Astrocyte (in vitro differentiated cells and primary cell): Measurements from ENCODE around the gene TRPV5. TPM values are rescaled to one million over a fixed set of nuclear protein-coding genes. Genes with fewer than 3 reads are reported as not detected.

Experiments
- DNase-seq: peaks from one replicate; pipeline ENCODE4 v3.0.0-alpha.2; 2010; ENCODE audit warnings: low read depth
- FAIRE-seq: peaks from 2 replicates; lab custom pipeline; 2011; peaks lifted over from hg19 to GRCh38; lab: Jason Lieb, UNC
- H2AFZ ChIP-seq: 2 replicates; pipeline ENCODE4 v1.6.0; 2012; ENCODE audit warnings: low read depth, low read length, inconsistent platforms
- H3K27ac ChIP-seq: 2 replicates; pipeline ENCODE4 v1.5.1; 2011; ENCODE audit warnings: low read depth, low read length, inconsistent platforms
- H3K27me3 ChIP-seq: 2 replicates; pipeline ENCODE4 v1.6.0; 2011; ENCODE audit warnings: low read length, inconsistent platforms; ENCODE audit not compliant: insufficient read depth
- H3K36me3 ChIP-seq: 2 replicates; pipeline ENCODE4 v1.5.1; 2011; ENCODE audit warnings: low read length, inconsistent platforms; ENCODE audit not compliant: insufficient read depth
- H3K4me1 ChIP-seq: 2 replicates; pipeline ENCODE4 v1.5.1; 2011; ENCODE audit warnings: low read length, inconsistent platforms; ENCODE audit not compliant: insufficient read depth
- H3K4me2 ChIP-seq: 2 replicates; pipeline ENCODE4 v1.6.0; 2012; ENCODE audit warnings: low read length, inconsistent platforms
- H3K4me3 ChIP-seq: 2 replicates; pipeline ENCODE4 v1.5.1; 2011; ENCODE audit warnings: low read depth, mild to moderate bottlenecking, low read length, inconsistent platforms; ENCODE audit not compliant: insufficient read depth
- H3K79me2 ChIP-seq: 2 replicates; pipeline ENCODE4 v1.6.0; 2012; ENCODE audit warnings: mild to moderate bottlenecking, low read length, inconsistent platforms; ENCODE audit not compliant: insufficient read depth
- H3K9ac ChIP-seq: 2 replicates; pipeline ENCODE4 v1.6.0; 2012; ENCODE audit warnings: mild to moderate bottlenecking, low read length, inconsistent platforms
- H3K9me3 ChIP-seq: 2 replicates; pipeline ENCODE4 v1.5.1; 2012; ENCODE audit warnings: low read depth, mild to moderate bottlenecking, low read length, inconsistent platforms; ENCODE audit not compliant: insufficient read depth
- H4K20me1 ChIP-seq: 2 replicates; pipeline ENCODE4 v1.6.0; 2012; ENCODE audit warnings: low read length, inconsistent platforms; ENCODE audit not compliant: insufficient read depth
- H3K27ac Mint-ChIP-seq: one replicate; pipeline ENCODE4 v1.8.0; 2021; ENCODE audit warnings: mild to moderate bottlenecking, mixed read lengths; ENCODE audit not compliant: unreplicated experiment
- H3K27me3 Mint-ChIP-seq: one replicate; pipeline ENCODE4 v1.8.0; 2021; ENCODE audit warnings: low read depth, mixed read lengths; ENCODE audit not compliant: unreplicated experiment
- H3K36me3 Mint-ChIP-seq: one replicate; pipeline ENCODE4 v1.8.0; 2021; ENCODE audit warnings: low read depth, mixed read lengths; ENCODE audit not compliant: unreplicated experiment
- H3K4me1 Mint-ChIP-seq: one replicate; pipeline ENCODE4 v1.8.0; 2021; ENCODE audit warnings: low read depth, mixed read lengths; ENCODE audit not compliant: unreplicated experiment
- H3K4me3 Mint-ChIP-seq: one replicate; pipeline ENCODE4 v1.8.0; 2021; ENCODE audit warnings: mild to moderate bottlenecking, moderate library complexity, mixed read lengths; ENCODE audit not compliant: unreplicated experiment
- H3K9me3 Mint-ChIP-seq: one replicate; pipeline ENCODE4 v1.8.0; 2021; ENCODE audit warnings: mild to moderate bottlenecking, mixed read lengths; ENCODE audit not compliant: unreplicated experiment
- EZH2 ChIP-seq: IDR thresholded peaks from 2 replicates; pipeline ENCODE4 v1.6.1; 2012; ENCODE audit warnings: mild to moderate bottlenecking, low read length, inconsistent platforms; ENCODE audit not compliant: insufficient read depth
- total RNA-seq: library from RNA; stranded (reverse); gene quantifications from 2 replicates; pipeline ENCODE4 v1.2.1, GENCODE V29; 2021
- TF ChIP-seq, protein P1 (sequence below): IDR thresholded peaks from 2 replicates; pipeline ENCODE4 v1.5.1; 2011; ENCODE audit warnings: low read depth, mild to moderate bottlenecking, inconsistent platforms, low read length, moderate library complexity; ENCODE audit not compliant: insufficient read depth

Gene TRPV5
- total RNA-seq, 1 donor from 2014 or later, result not detected

DNA sequence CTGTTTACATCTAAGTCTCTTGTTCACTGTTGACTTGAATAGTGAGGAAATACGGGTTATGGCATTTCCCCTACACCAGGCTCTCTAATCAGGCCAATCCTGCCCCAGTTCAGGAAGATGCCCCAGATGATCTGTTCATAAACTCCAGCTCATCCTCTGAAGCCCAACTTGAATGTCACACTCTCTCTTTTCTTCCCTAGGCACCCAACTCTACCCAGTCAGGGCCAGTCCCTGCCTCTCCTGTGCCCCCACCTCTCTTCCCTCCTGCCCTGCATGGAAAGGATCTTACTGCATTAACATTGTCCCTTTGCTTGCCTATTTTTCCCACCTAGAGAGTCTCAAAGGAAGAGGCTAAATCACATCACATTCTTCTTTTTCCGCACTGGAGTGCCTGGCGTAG, 37.4 kb downstream of the TRPV5 start:
- H3K4me2 ChIP-seq, result no peak overlapping the region
- H3K4me3 ChIP-seq, result no peak overlapping the region
- TF ChIP-seq, protein P1, sequence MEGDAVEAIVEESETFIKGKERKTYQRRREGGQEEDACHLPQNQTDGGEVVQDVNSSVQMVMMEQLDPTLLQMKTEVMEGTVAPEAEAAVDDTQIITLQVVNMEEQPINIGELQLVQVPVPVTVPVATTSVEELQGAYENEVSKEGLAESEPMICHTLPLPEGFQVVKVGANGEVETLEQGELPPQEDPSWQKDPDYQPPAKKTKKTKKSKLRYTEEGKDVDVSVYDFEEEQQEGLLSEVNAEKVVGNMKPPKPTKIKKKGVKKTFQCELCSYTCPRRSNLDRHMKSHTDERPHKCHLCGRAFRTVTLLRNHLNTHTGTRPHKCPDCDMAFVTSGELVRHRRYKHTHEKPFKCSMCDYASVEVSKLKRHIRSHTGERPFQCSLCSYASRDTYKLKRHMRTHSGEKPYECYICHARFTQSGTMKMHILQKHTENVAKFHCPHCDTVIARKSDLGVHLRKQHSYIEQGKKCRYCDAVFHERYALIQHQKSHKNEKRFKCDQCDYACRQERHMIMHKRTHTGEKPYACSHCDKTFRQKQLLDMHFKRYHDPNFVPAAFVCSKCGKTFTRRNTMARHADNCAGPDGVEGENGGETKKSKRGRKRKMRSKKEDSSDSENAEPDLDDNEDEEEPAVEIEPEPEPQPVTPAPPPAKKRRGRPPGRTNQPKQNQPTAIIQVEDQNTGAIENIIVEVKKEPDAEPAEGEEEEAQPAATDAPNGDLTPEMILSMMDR, result no peak
- no peak for TF ChIP-seq EZH2
- H3K27ac ChIP-seq, result no peak overlapping the region
- Mint-ChIP-seq H3K27me3 (peaks cover 44% of the 10 kb centered on the region), H3K27ac (no peak overlapping the region), H3K36me3 (peaks cover under 1% of the 10 kb centered on the region), H3K4me1 (no peaks in the 10 kb centered on the region), H3K4me3 (no peak overlapping the region), H3K9me3 (no peaks in the 10 kb centered on the region)
- no peaks in the 10 kb centered on the region for H4K20me1 ChIP-seq
- no peaks in the 10 kb centered on the region for H3K79me2 ChIP-seq
- no peak for FAIRE-seq
- H3K4me1 ChIP-seq, result no peaks in the 10 kb centered on the region
- H3K27me3 ChIP-seq, result peaks cover 3% of the 10 kb centered on the region
- H3K36me3 ChIP-seq, result no peaks in the 10 kb centered on the region
- no peaks in the 10 kb centered on the region for H3K9me3 ChIP-seq
- no peak overlapping the region for H2AFZ ChIP-seq
- DNase-seq, result no peak
- no peak overlapping the region for H3K9ac ChIP-seq

DNA sequence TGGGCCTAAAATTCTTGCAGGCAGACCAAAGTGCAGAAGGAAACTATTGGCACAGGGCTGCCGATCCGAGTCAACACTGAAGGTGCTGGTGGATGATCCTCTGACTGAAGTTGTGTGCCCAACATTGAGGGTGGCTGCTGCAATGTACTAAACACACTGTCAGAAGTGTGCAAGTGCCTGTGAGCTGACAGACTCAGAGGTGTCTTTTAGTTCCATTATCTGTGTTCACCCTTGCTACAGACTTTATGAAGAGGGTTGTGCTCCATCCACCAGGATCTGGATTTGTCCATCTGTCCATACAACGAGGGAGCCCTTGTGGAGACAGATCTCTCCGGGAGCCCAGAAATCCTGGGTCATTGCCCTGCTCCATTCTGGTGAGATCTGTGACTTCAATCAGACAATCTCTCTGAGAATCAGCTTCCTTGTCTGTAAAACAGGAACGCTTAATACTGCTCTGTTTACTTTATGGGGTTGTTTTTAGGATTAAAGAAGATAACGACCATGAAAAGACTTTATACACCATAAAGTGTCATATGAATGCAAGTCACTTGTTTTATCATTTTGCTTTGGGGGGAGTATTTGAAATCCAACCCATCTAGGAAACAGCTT, 38.5 kb downstream of the TRPV5 start:
- no peaks in the 10 kb centered on the region for H3K9me3 ChIP-seq
- no peak overlapping the region for H3K4me3 Mint-ChIP-seq
- no peak overlapping the region for H3K4me3 ChIP-seq
- no peaks in the 10 kb centered on the region for H3K4me1 ChIP-seq
- H3K27me3 ChIP-seq, result peaks cover 3% of the 10 kb centered on the region
- no peaks in the 10 kb centered on the region for H3K36me3 Mint-ChIP-seq
- no peak overlapping the region for H3K4me2 ChIP-seq
- no peak overlapping the region for H3K27ac Mint-ChIP-seq
- H3K27ac ChIP-seq, result no peak overlapping the region
- peaks cover 43% of the 10 kb centered on the region for H3K27me3 Mint-ChIP-seq
- no peak for TF ChIP-seq EZH2
- TF ChIP-seq, protein P1, result no peak
- no peaks in the 10 kb centered on the region for H3K79me2 ChIP-seq
- no peak for FAIRE-seq
- H4K20me1 ChIP-seq, result no peaks in the 10 kb centered on the region
- no peak overlapping the region for H2AFZ ChIP-seq
- H3K4me1 Mint-ChIP-seq, result no peaks in the 10 kb centered on the region
- no peak for DNase-seq
- H3K9ac ChIP-seq, result no peak overlapping the region
- H3K9me3 Mint-ChIP-seq, result no peaks in the 10 kb centered on the region
- no peaks in the 10 kb centered on the region for H3K36me3 ChIP-seq

DNA sequence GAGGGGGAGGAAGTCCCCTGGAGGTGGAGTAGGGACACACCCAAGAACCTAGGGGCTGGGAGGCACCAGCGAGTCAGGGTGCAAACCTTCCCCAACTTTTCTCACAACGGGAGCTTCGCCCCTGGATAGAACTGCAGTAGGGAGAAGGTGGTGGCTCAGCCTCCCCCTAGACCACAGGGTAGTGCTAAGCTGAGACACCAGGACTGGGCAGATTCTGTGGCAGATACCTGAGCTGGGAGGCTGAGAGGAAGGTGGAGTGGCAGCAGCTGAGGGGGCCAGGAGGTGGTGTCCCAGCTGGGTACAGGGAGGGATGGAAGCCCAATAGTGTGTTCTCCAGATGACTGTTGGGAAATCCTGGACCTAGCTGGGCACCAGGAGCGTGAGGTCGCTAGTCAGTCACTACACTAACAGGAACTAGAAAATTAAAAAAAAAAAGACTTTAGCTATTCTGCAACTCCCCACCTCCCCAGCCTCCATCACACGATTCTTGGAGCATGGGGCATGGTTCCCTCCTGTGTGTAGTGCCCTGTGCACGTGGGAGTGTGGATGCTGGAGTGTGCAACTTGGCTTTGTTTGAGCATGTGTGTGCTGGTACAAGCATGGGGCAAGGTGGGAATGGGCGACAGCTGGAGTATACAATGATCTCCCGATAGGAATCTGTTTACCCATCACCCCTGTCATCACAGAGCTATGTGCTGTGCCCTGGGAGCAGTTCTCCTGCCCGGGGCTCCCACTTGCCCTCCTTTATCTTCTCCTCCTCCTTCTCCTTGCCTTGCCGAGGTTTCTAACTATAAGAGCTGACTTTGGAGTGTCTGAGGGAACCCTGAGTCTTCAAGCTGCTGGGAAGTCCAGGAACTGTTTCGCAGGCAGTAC, 39.2 kb downstream of the TRPV5 start:
- Histone ChIP-seq H3K36me3 (no peaks in the 10 kb centered on the region), H3K79me2 (no peaks in the 10 kb centered on the region), H2AFZ (no peak overlapping the region), H3K27me3 (peaks cover 3% of the 10 kb centered on the region), H3K4me3 (no peak overlapping the region), H4K20me1 (no peaks in the 10 kb centered on the region), H3K27ac (no peak overlapping the region), H3K9me3 (no peaks in the 10 kb centered on the region), H3K4me2 (no peak overlapping the region), H3K9ac (no peak overlapping the region), H3K4me1 (no peaks in the 10 kb centered on the region)
- TF ChIP-seq, protein P1, result no peak
- no peak for TF ChIP-seq EZH2
- H3K9me3 Mint-ChIP-seq, result no peaks in the 10 kb centered on the region
- FAIRE-seq, result no peak
- H3K4me3 Mint-ChIP-seq, result no peak overlapping the region
- no peaks in the 10 kb centered on the region for H3K4me1 Mint-ChIP-seq
- no peak overlapping the region for H3K27ac Mint-ChIP-seq
- DNase-seq, result no peak
- H3K27me3 Mint-ChIP-seq, result peaks cover 43% of the 10 kb centered on the region
- no peaks in the 10 kb centered on the region for H3K36me3 Mint-ChIP-seq
